Neural cell (in vitro differentiated cells): Measurements from ENCODE around the gene TIMM23B. TPM values are rescaled to one million over a fixed set of nuclear protein-coding genes. Genes with fewer than 3 reads are reported as not detected.
"Not testable (repeated sequence)": the region's sequence is repeated elsewhere in the genome, so short reads cannot be mapped to it uniquely, and the experiment has no call there.

Source experiments
- H2AFZ ChIP-seq: fragments of 200-600, 300-800 bp; sonication (generic), shearing (Covaris generic); 2 replicates; pipeline ENCODE4 v1.6.0; 2014; ENCODE audit warnings: low read depth, mild to moderate bottlenecking, antibody characterized with exemption, low read length, moderate library complexity
- H3F3A ChIP-seq: fragments of 200-600 bp; shearing (Covaris generic); 2 replicates; pipeline ENCODE4 v1.6.1; 2016; ENCODE audit warnings: mild to moderate bottlenecking, moderate library complexity, mixed read lengths, antibody characterized with exemption, low read length; ENCODE audit not compliant: insufficient read depth, poor library complexity, severe bottlenecking
- H3K27ac ChIP-seq: fragments of 200-600, 300-800 bp; sonication (generic), shearing (Covaris generic); 2 replicates; pipeline ENCODE4 v1.5.1; 2014; ENCODE audit warnings: mild to moderate bottlenecking, low read length, moderate library complexity
- H3K27me3 ChIP-seq: fragments of 300-800, 200-600 bp; sonication (generic), shearing (Covaris generic); 2 replicates; pipeline ENCODE4 v1.6.0; 2014; ENCODE audit warnings: mild to moderate bottlenecking, low read depth, low read length, moderate library complexity; ENCODE audit not compliant: insufficient read depth
- H3K36me3 ChIP-seq: fragments of 300-800, 200-600 bp; sonication (generic), shearing (Covaris generic); 2 replicates; pipeline ENCODE4 v1.5.1; 2014; ENCODE audit warnings: mild to moderate bottlenecking, antibody characterized with exemption, low read length, moderate library complexity; ENCODE audit not compliant: insufficient read depth
- H3K4me2 ChIP-seq: fragments of 300-800, 200-600 bp; sonication (generic), shearing (Covaris generic); 2 replicates; pipeline ENCODE4 v1.6.0; 2014; ENCODE audit warnings: mild to moderate bottlenecking, low read length
- H3K4me3 ChIP-seq: fragments of 300-800, 200-600 bp; sonication (generic), shearing (Covaris generic); 2 replicates; pipeline ENCODE4 v1.5.1; 2014; ENCODE audit warnings: mild to moderate bottlenecking, low read length, moderate library complexity
- H3K79me2 ChIP-seq: fragments of 200-600 bp; shearing (Covaris generic); replicated peaks from 2 replicates; pipeline ENCODE4 v1.6.0; 2014; ENCODE audit warnings: mild to moderate bottlenecking, low read length, moderate library complexity; ENCODE audit not compliant: insufficient read depth
- H3K9ac ChIP-seq: fragments of 300-800, 200-600 bp; sonication (generic), shearing (Covaris generic); 2 replicates; pipeline ENCODE4 v1.6.1; 2016; ENCODE audit warnings: mild to moderate bottlenecking, low read length, mixed read lengths
- H3K9me2 ChIP-seq: fragments of 200-600 bp; shearing (Covaris generic); 2 replicates; pipeline ENCODE4 v1.6.1; 2016; ENCODE audit warnings: mild to moderate bottlenecking, low read length, mixed read lengths; ENCODE audit not compliant: insufficient read depth
- H3K9me3 ChIP-seq: fragments of 200-600, 300-800 bp; sonication (generic), shearing (Covaris generic); 2 replicates; pipeline ENCODE4 v1.6.1; 2016; ENCODE audit warnings: mild to moderate bottlenecking, mixed run types, low read length, moderate library complexity, mixed read lengths
- H4K20me1 ChIP-seq: fragments of 200-600 bp; shearing (Covaris generic); 2 replicates; pipeline ENCODE4 v1.6.1; 2016; ENCODE audit warnings: mild to moderate bottlenecking, mixed run types; ENCODE audit not compliant: insufficient read depth
- polyA plus RNA-seq: library from polyadenylated mRNA; depleted of rRNA; stranded (reverse); fragments of >200 nt; gene quantifications from 2 replicates; pipeline ENCODE4 v1.2.3, GENCODE V29; 2014

The TIMM23B gene
- polyA plus RNA-seq, 1 donor from 2014 or later: 11.7 TPM

DNA sequence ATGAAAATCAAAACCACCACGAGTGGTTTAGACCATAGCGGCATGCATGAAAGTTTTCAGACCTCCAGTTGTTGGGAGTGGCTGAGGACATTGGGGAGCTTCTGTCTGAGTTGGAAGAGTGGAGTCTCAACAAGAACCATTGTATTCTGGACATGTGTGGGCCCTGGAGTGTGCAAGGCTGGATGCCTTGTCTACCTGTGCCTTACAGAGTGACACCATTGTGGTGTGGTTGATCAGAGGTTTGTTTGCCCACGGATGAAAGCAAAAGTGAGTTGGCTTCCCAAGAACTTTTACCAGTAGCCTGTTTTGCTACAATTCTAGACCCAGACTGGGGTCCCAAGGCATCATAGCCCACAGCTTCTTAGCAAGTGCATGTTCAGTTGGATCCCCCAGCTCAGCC is 35.9 kb downstream of the TIMM23B start:
- not testable (repeated sequence) for H3K4me2 ChIP-seq, H3K27ac ChIP-seq, H4K20me1 ChIP-seq, H3K4me3 ChIP-seq, H3K79me2 ChIP-seq, H3K27me3 ChIP-seq, H2AFZ ChIP-seq, H3K9ac ChIP-seq, H3K9me3 ChIP-seq, H3K36me3 ChIP-seq, H3K9me2 ChIP-seq, H3F3A ChIP-seq

GRCh38 chr10:49987207-49987606 is 45.4 kb downstream of the TIMM23B start:
- not testable (repeated sequence) for H3K27me3 ChIP-seq, H3K9ac ChIP-seq, H3K4me3 ChIP-seq, H2AFZ ChIP-seq, H4K20me1 ChIP-seq, H3K27ac ChIP-seq, H3F3A ChIP-seq, H3K4me2 ChIP-seq, H3K9me2 ChIP-seq, H3K9me3 ChIP-seq, H3K36me3 ChIP-seq, H3K79me2 ChIP-seq

- H3K9ac ChIP-seq, H4K20me1 ChIP-seq, H3K9me3 ChIP-seq, H2AFZ ChIP-seq, H3K4me2 ChIP-seq, H3K36me3 ChIP-seq, H3K27me3 ChIP-seq, H3K4me3 ChIP-seq, H3K27ac ChIP-seq, H3K79me2 ChIP-seq, H3F3A ChIP-seq, H3K9me2 ChIP-seq: not testable (repeated sequence)
Observed at GRCh38 chr10:49988376-49988775, 46.5 kb downstream of the TIMM23B start, which contains the start of gene AGAP6. Gene AGAP6 (plus strand): TSS chr10:49988406. CDS start chr10:49988716, 310 bp downstream.

DNA sequence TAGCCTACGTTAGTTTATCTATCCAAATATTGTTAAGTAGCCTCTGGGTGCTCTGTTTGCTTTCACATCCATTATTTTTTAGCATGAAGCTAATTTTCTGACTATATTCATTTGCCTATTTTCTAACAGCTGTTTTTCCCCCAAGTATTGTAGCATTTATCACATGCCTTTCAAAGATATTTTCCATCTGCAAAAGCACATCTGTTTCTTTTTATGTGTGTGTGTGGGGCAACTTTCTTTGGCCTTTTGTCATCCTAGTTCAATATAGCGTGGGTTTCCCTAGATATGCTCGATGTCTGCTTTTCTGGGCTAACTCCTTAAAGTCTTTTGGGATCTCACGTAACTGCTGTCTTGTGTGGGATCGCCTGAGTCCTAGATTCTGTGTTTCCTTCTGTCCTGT is 53.5 kb downstream of the TIMM23B start:
- H3K79me2 ChIP-seq, H2AFZ ChIP-seq, H3K9ac ChIP-seq, H3K27ac ChIP-seq, H3K9me2 ChIP-seq, H3K4me2 ChIP-seq, H3K27me3 ChIP-seq, H3K9me3 ChIP-seq, H3K4me3 ChIP-seq, H3K36me3 ChIP-seq, H4K20me1 ChIP-seq, H3F3A ChIP-seq: not testable (repeated sequence)

DNA sequence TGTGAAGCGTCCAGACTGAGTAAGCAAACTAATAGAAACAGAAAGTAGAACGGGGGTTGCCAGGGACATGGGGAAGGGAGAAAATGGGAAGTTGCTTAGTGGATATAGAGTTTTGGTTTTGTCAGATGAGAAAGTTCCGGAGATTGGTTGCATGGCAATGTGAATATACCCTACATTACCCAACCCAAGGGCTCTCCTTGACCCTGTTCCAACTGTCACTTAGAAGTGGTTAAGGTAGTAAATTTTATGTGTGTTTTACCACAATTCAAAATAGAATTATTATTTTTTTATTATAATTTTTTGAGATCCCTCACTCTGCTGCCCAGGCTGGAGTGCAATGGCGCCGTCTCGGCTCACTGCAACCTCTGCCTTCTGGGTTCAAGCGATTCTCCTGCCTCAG is 72.2 kb downstream of the TIMM23B start:
- not testable (repeated sequence) for H3K27ac ChIP-seq, H3K79me2 ChIP-seq, H3K27me3 ChIP-seq, H2AFZ ChIP-seq, H3K9me3 ChIP-seq, H3K36me3 ChIP-seq, H3F3A ChIP-seq, H3K9ac ChIP-seq, H3K4me2 ChIP-seq, H3K4me3 ChIP-seq, H4K20me1 ChIP-seq, H3K9me2 ChIP-seq

GRCh38 chr10:50015596-50016220 is 73.9 kb downstream of the TIMM23B start:
- H3K36me3 ChIP-seq, H3K79me2 ChIP-seq, H3K9me3 ChIP-seq, H3K4me2 ChIP-seq, H3K4me3 ChIP-seq, H4K20me1 ChIP-seq, H3K27ac ChIP-seq, H3K27me3 ChIP-seq, H3K9ac ChIP-seq, H3K9me2 ChIP-seq, H2AFZ ChIP-seq, H3F3A ChIP-seq: not testable (repeated sequence)

- H4K20me1 ChIP-seq, H3F3A ChIP-seq, H3K4me2 ChIP-seq, H3K79me2 ChIP-seq, H2AFZ ChIP-seq, H3K9ac ChIP-seq, H3K27ac ChIP-seq, H3K9me3 ChIP-seq, H3K27me3 ChIP-seq, H3K9me2 ChIP-seq, H3K36me3 ChIP-seq, H3K4me3 ChIP-seq: not testable (repeated sequence)
Observed at GRCh38 chr10:50016926-50017325, 75.1 kb downstream of the TIMM23B start.

GRCh38 chr10:50017646-50018045 is 75.8 kb downstream of the TIMM23B start:
- H3K4me3 ChIP-seq, H3K9me3 ChIP-seq, H3K27ac ChIP-seq, H3K27me3 ChIP-seq, H4K20me1 ChIP-seq, H3K79me2 ChIP-seq, H3K9me2 ChIP-seq, H3K4me2 ChIP-seq, H3K36me3 ChIP-seq, H3F3A ChIP-seq, H3K9ac ChIP-seq, H2AFZ ChIP-seq: not testable (repeated sequence)
